GM12801 (cell line): ENCODE data around the gene HYOU1.

ENCODE experiments used
- TF ChIP-seq, protein P1 (sequence below): IDR thresholded peaks from one replicate; pipeline ENCODE4 v1.5.1; 2011; ENCODE audit warnings: control low read depth; ENCODE audit not compliant: insufficient read length; ENCODE audit errors: extremely low read depth

HYOU1 gene

GRCh38 chr11:119046489-119046888 lies 10.5 kb downstream of the HYOU1 start:
- TF ChIP-seq, protein P1, sequence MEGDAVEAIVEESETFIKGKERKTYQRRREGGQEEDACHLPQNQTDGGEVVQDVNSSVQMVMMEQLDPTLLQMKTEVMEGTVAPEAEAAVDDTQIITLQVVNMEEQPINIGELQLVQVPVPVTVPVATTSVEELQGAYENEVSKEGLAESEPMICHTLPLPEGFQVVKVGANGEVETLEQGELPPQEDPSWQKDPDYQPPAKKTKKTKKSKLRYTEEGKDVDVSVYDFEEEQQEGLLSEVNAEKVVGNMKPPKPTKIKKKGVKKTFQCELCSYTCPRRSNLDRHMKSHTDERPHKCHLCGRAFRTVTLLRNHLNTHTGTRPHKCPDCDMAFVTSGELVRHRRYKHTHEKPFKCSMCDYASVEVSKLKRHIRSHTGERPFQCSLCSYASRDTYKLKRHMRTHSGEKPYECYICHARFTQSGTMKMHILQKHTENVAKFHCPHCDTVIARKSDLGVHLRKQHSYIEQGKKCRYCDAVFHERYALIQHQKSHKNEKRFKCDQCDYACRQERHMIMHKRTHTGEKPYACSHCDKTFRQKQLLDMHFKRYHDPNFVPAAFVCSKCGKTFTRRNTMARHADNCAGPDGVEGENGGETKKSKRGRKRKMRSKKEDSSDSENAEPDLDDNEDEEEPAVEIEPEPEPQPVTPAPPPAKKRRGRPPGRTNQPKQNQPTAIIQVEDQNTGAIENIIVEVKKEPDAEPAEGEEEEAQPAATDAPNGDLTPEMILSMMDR = no peak

DNA sequence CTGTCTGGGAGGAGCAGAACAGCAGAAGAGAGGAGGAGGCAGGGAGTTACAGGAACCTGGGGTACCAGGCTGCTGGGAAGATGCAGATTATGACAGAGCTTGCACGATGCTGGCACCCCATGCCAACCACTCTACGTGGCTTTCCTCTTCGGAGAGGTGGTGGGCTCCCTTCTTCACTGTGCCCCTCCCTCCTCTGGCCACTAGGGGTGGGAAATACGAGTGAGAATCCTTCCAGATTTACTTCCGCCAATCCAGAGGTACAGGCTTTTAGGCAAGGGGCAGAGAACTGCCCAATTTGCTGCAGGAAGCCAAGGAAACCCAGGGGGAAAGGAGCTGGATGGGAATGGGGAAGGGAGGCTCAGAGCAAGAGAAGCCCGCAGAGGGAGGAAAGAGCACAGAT lies 12.3 kb downstream of the HYOU1 start:
- TF ChIP-seq, protein P1 = no peak

DNA sequence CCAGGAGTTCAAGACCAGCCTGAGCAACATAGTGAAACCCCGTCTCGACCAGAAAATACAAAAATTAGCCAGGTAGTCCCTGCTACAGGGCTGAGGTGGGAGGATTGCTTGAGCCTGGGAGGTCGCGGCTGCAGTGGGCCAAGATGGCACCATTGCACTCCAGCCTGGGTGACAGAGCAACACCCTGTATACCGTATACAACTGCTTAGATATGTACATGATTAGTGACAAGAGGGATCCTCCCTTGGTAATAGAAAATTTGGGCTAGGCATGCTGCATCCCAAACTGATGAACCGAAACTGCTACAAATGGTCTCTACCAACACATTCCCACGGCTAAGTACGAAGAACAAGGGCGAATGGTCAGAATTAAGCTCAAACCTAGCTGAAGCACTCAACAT lies 14.1 kb downstream of the HYOU1 start:
- TF ChIP-seq, protein P1 = no peak

- TF ChIP-seq, protein P1 = no peak
These were observed 15.0 kb downstream of the HYOU1 start for GRCh38 chr11:119041821-119042514.

DNA sequence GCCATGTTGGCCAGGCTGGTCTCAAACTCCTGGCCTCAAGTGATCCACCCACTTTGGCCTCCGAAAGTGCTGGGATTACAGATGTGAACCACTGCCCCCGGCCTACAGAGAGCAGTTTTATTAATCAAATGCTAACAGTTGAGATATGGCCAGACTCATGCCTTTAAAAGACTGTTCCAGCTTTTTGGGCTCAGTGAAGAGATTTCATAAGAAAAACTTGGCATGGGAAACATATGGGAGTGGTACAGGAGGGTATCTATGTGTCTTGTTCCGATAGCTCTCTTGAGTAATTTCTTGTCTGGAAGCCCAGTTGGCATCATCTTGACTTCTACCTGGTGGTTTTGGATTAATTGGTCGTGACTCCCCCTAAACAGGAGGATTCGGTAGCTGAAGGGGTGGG lies 18.1 kb downstream of the HYOU1 start:
- TF ChIP-seq, protein P1 = no peak

DNA sequence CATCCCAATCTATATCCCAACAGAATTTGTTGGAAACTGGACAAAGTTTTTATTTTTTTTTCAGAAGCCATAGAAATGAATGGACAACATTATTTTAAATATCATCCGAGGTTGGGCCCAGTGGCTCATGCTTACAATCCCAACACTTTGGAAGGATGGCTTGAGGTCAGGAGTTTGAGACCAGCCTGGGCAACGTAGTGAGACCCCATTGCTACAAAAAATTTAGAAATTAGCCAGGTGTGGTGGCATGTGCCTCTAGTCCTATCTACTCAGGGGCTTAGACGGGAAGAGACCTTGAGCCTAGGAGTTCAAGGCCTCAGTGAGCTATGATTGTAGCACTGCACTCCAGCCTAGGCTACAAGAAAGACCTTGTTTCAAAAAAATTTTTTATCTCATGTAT lies 22.2 kb downstream of the HYOU1 start:
- TF ChIP-seq, protein P1 = no peak

DNA sequence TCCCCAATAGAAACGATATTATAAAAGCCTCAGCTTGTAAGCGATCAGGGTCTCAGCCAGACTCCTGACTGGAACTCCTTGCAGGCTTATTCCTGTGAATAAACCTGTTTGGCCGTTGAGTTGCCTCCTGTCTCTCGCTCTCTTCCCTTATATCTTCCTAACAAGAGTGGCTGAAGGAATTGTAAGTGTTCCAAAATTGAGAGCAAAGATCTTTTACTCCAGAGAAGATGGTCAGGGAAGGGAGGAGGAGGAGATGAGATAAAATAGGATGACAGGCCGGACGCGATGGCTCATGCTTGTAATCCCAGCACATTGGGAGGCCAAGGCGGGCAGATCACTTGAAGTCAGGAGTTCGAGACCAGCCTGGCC lies 25.1 kb downstream of the HYOU1 start:
- TF ChIP-seq, protein P1 = no peak
